Activated naive CD4-positive, alpha-beta T cell (primary cell): ENCODE data around the gene BTG2.
"Not testable (repeated sequence)": the region's sequence is repeated elsewhere in the genome, so short reads cannot be mapped to it uniquely, and the experiment has no call there.

ENCODE experiments used
- DNase-seq, 4 experiments: peaks; one replicate each; lab custom pipeline; 2025; lab: John Stamatoyannopoulos, UW

Gene BTG2, protein sequence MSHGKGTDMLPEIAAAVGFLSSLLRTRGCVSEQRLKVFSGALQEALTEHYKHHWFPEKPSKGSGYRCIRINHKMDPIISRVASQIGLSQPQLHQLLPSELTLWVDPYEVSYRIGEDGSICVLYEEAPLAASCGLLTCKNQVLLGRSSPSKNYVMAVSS

DNA sequence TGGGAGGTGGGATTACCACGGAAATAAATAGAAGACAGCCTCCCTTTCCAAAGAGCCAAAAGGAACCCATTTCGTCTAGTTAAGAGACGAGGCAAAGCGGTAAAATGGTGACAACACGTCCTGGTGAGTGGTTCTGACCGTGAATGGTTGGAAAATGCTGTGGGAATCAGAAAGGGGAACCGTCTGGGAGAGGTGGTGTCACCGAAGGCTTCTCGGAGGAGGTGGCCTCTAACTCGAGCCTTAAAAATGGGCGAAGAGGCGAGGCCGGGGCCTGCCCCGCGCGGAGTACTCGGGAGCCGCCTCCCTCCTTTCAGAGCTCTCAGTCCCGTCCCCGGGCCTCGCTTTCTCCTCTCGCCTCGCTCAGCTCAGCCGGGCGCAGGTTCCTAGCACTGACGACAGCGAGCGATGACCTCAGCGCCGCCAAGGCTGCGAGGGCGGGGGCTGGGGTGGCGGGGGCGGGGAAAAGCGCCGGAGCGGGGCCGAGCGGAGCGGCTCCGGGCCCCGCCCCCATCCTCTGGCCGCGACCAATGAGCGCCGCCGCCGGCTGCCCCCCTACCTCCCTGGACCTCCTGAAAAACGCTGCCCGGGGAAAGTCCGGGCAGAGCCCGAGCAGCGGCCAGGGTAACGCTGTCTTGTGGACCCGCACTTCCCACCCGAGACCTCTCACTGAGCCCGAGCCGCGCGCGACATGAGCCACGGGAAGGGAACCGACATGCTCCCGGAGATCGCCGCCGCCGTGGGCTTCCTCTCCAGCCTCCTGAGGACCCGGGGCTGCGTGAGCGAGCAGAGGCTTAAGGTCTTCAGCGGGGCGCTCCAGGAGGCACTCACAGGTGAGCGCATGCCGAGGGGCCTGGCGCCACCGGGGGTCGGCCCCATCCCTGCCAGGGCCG, at the start of gene BTG2:
BTG2 (plus strand) TSS at position 601 of the 890 bp plus-strand sequence; CDS start at position 689, 88 bp downstream.
- DNase-seq = peak; percentile 67 to 96 (median 91)

DNA sequence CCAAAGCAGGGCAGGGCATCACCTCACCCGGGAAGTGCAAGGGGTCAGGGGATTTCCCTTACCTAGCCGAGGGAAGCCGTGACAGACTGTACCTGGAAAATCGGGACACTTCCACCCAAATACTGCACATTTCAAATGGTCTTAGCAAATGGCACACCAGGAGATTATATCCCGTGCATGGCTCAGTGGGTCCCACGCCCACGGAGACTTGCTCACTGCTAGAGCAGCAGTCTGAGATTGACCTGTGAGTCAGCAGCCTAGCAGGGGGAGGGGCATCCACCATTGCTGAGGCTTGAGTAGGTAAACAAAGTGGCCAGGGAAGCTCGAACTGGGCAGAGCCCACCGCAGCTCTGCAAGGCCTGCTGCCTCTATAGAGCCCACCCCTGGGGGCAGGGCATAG, 48.7 kb upstream of the BTG2 start:
- DNase-seq = not testable (repeated sequence)

DNA sequence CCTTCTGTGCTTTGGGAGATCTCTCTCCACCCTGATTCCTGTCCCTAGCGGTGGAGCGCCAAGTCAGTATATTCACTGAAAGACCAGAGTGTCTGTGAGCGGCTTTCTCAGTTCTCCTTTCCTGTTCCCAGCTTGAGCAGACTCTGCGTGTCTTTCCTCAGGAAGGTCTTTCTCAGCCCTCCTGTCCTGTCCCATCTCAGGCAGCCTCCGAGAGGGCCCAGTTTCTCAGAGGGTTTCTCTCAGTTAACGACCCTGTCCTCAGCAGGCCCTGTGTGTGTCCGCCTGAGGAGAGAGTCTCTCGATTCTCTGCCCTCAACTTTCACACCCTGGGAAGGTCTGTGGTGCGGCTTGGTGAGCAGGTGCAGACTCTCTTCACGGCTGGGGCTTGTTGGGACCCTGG, 41.8 kb upstream of the BTG2 start:
- no peak for DNase-seq

DNA sequence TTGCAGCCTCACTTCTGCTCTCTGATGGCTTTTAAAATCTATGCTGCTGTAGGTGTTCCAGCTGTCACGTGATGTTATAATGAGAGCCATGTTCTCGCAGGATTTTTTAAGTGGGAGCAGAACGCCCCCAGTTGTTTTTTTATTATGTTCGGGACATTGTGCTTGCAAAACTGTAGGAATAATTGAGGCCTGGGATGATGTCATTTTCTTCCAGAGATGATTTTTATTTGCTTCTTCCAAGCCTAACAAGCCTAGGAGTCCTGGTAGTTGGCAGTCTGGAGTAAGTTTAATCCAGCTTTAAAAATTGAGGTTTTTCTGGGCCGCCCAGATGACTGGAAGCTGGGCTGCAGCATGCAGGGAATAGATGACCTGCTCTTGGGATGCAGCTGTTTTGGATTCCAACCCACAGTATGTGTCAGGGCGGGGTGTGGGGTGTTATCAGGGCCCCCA, 41.2 kb upstream of the BTG2 start:
- no peak for DNase-seq

DNA sequence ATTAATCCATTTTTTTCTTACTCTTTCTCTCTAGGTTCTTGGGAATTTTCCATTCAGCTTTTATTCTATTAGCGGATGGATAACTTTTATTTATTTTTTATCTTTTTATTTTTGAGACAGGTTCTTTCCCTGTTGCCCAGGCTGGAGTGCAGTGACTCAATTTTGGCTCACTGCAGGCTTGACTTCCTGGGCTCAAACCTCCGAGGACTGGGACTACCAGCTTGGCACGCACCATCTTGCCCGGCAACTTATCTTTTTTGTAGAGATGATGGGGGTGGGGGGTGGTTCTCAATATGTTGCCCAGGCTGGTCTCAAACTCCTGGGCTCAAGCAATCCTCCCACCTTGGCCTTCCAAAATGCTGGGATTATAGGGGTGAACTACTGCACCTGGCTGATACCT, 39.8 kb upstream of the BTG2 start:
- DNase-seq = no peak

DNA sequence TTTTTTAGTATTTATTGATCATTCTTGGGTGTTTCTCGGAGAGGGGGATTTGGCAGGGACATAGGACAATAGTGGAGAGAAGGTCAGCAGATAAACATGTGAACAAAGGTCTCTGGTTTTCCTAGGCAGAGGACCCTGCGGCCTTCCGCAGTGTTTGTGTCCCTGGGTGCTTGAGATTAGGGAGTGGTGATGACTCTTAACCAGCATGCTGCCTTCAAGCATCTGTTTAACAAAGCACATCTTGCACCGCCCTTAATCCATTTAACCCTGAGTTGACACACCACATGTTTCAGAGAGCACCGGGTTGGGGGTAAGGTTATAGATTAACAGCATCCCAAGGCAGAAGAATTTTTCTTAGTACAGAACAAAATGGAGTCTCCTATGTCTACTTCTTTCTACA, 39.2 kb upstream of the BTG2 start:
- DNase-seq = not testable (repeated sequence)

DNA sequence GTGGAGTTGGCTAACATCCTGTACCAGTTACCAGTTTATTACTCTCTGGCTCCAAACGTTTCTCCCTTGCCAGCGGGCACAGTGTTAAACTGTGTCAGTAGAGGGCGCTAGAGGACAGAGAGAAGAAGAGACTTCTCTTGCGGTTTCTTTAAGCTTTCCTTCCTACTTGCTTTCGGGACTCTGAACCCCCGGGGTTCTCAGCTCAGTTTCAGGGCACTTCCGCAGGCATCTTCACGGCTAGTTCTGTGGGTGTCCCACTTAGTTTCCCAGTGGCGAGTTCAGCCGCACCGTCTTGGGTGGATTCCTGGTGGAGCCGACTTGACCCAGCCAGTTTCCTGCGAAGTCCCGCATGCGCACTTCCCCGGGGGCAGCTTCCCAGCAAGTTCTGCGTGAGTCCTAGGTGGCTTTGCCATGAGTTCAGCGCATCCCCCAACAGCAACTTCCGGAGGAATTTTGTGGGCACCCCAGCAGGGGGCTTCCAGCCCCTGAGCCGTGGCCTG, 37.9 kb upstream of the BTG2 start:
- DNase-seq = peak in 3 of 4 experiments; percentile 50 to 65 (median 62)

DNA sequence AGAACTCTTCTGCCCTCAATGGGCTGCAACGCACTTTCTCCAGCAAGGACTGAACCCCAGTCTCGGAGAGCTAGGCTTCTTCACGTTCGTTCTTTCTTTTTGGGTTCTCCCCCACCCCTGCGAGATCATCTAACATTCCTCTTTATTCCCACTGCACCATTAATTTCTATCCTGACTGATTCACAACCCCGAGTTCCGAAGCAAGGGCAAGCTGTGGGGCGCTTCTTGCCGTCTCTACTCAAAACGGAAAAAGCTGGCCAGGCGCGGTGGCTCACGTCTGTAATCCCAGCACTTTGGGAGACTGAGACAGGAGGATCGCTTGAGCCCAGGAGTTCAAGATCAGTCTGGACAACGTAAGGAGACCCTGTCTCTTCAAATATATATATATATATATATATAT, 37.4 kb upstream of the BTG2 start:
- DNase-seq = no peak

DNA sequence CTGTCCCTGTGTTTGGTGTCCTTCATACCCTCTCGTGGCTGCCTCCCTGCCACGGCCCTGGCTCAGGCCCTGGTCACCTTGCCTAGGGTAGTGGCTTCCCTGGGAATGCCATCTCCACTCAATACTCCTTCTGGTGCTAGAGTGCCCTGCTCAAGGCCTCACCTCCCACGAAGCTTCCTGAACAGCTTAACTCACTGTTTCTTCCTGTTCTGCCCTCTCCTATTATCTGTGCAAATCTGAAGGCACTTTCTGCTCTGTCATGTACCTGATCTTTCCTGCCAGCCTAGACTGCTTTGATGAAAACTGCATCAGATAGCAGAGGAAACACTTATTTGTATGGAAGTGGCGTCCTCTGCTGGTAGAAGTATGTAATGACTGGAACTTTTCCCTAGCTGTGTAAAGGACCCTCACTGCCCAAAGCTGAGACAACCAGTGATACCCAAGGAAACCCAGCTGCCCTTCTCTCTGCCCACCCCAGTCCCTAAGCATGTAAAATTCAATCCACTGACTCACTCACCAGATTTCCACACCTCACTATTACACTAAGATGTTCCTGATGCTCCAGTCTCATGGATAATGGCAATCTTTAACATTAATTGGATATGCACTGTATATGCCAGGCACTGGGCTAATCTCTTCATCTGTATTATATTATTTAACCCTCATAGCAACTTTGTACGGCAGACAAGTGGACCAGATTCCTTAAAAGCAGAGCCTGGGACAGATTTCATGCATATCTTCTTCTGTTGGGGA, 36.2 kb upstream of the BTG2 start:
- no peak for DNase-seq

DNA sequence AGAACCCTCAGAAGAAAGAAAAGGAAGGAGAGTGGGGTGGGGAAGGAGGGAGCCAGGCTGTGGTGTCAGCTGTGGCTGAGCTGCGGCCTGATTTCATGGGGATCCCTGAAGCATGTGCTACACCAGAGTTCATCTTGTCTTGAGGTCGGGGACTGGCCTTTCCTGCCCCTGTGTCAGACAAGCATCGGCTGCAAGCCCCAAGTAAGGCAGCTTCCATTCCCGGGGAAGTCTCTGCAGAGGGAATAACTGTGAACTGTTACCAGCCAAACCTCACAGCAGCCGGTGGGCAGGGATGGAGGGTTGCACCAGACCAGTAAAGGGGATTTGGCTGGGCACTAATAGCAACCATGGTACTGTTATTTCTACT, 35.7 kb upstream of the BTG2 start:
- DNase-seq = no peak

DNA sequence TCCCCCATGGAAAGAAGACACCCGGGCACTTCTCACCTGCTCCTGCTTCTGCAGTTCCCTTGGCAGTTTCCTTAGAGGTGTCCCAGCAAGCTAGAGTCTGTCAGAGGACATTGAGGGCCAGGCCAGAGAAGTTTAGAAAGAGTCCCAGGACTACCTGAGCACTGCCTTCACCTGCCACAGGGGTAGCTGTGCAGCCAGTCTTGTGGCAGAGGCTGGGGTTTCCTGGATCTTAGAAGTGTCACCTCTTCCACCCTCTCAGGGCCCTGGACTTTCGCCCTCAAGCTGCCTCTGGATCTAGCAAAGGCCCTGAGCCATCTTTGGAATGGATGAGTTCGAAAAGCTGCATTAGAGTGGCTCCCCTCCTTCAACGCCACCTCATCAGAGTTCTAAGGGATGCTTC, 34.9 kb upstream of the BTG2 start:
- no peak for DNase-seq

DNA sequence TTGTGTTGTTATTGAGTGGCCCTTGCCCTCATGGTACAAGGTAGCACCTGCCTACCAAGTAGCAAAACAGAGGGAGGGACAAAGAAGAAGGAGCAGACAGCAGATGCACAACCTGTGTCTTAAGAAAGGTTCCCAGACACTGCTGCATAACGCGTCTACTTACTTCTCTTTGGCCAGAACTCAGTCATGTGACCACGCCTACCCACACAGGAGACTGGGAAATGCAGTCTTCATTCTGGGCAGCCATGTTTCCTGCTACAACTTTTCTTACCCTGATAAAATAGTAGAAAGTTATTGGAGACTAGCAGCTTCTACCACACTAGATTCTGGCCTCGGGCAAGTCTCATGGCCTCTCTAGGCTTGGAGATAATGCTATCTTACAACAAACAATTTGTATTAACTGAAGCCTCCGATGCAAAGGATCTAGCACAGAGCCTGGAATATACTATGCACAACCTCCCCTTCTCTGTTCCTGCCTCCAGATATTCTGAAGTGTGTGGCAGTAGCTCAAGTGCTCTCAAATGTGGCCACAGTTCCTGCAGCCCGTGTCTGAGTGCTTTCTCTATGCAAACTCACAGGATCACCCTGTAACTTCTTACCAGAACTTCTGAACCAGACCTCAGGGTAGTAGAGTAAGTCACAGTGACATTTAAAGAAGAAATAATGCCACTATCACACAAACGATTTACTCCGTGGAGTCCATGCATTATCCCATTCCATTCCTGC, 34.1 kb upstream of the BTG2 start:
- DNase-seq = peak in 2 of 4 experiments; percentile 36 to 38

DNA sequence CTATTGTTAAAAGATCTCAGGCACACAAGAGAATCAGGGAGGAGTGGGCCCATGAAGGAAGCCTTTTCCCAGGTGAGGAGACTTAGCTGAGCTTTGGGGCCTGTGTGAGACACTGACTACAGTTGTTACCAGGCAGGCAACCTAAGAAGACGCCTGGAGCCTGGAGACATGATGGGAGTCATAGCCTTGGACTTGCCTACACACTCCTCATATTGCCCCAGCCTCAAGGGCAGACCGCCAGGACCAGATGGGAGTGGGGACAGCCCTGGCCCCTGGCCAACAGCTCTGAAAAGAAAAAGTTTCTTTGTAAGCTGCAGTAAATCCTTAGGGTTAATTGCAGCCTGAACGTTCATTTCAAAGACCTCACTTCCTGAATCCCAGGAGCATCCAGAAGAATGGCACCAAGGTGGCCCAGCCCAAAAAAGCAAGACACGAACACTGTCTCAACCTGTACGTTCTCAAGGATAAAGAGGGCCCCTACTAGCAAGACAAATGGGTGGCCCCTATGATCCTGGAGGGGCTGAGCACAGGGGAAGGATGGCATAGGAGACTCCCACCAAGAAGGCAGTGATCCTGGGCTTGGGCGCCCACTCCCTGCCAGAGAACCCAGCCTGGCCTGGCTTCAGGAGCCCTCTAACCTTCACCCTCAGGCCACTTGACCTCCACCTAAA, 33.2 kb upstream of the BTG2 start:
- DNase-seq = no peak

DNA sequence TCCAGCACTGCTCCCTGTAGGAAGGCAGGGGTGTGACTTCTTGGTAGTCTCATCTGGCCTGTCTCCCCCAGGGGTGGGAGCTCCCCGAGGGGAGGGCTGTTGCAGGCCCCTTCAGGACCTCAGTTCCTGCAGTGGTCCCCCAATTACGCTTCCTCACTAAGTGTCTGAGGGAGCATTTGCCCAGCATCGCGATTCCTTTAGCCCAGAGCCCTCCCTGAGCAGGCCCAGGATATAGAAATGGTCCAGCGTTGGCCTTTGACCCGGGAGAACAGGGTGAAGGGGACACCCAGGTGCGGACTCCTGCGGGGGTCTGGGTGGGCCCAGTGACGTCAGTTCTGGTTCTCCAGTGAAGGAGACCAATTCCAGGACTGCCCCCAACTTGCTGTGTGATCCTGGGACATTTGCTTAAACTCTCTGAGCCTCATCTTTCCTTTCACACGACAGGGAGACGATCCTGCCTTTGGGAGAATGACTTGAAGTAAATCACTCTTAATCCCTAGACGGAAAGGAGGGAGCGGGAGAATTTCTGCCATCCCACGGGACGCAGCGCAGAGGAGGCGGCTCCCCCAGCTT, 32.6 kb upstream of the BTG2 start:
- no peak for DNase-seq

DNA sequence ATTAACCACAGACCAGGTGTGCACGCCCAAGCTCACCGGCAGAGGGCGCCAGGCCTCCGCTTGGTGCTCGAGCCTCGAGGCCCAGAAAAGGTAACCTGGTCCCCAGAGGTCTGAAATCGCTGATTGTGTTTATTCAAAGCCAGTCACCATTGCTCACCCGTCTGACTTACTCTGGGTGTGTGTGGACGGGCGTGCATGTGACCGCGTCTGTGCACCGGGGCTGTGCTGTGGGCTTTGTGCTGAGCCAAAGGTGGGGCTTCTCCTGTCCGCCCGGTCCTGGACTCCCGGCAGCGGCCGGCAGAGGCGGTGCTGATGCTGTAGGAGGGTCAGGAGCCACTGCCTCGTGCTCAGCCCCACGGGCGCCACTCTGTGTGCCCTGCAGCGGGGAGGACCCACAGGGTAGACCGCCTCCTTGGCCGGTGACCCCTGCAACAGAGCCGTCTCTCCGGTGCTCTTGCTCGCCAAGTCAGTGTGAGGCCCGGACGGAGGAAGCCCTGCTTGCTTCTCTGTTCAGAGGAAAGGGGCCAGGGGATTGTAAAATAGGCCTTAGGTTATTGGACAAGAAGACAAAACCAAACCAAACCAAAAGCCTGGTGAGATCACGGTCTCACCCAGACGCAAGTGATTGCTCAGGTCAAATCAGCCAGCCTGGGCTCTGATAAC, 32.0 kb upstream of the BTG2 start:
- DNase-seq = peak; percentile 76 to 91 (median 88)

DNA sequence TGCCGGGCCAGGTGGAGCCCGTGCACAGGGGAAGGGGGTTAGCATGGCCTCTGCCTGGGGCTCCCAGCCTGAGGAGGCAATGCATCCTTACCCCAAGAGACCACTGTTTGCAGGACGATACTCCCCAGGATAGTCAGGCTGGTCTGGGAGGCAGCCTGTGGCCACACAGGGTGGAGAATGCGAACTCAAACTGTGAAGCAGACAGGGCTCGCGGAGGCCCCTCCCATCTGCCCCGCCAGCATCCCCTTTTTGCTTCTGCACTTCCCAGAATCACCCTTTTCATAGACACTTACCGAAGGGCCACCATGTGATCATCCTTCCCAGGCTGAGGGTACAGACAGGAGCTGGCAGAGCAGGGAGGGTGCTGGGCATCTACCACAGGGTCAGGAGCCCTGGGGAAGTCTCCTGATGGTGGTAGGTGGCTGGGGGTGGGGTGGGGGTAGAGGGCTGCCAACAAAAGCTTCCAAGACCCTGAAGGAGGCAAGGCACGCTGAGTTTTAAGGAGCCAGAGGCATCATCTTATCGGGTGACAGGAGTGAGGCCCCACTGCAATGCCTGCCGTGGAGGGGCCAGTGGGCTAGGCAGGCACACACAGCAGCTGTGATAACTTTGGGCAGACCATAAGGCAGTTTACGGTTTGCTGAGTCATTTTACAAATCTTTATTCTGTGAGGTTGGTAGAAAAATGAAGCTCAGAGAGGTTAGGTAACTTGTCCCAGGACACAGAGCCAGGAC, 31.3 kb upstream of the BTG2 start:
- no peak for DNase-seq

DNA sequence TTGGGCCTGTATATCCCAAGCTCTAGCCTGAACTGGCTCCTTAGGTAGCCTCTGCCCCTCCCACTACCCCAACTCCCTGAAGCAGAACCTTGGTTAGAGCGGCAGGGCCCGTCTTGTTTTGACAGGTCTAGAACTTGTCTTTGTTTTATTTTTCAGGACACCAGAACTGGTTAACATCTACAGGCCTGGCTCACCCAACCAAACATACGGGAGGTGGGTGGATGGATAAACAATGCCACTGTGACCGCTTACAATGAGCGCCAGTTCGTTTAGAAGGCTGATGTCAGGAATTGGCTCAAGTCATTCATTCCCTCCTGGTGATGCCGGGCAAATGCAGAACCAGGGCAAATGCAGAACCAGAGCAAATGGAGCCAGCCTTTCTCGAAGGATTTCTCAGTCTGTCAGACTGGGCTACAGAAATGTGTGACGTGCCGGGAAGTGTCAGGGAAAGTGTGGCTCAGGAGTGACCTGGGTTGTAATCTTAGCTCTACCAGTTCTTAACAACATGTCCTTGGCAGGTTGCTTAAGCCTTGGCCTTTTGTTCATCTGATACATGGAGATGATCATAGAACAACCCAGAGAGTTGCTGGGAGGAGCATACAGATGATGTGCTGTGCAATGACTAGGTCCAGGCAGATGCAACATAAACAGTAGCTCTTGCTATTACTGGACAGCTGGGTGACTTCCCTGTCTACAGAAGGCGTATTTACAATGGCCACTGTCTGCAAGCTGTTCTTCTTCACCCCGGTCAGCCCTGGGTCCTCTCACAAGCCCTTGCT, 30.5 kb upstream of the BTG2 start:
- no peak for DNase-seq

DNA sequence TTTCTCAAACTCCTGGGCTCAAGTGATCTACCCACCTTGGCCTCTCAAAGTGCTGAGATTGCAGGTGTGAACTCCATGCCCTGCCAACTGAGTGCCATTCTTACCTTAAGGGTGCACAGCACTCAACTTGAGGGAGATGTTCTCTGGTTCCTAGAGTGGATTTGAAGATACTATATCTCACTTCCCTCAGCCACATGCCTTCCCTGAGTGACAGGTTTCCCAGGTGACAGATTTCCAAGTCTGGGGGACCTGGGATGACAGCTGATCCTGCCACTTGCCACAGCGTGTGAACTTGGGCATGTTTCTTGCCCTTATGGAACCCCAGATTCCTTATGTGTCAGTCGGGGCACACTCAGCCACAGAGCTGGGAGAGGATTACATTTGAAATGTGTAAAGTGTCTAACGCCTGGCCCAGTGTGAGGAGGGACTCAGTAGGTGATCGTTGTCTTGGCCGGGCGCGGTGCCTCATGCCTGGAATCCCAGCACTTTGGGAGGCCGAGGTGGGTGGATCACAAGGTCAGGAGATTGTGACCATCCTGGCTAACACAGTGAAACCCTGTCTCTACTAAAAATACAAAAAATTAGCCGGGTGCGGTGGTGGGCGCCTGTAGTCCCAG, 29.6 kb upstream of the BTG2 start:
- no peak for DNase-seq
